ENCODE data around the gene DESI1.
"Not testable (repeated sequence)": the region's sequence is repeated elsewhere in the genome, so short reads cannot be mapped to it uniquely, and the experiment has no call there.

The DESI1 gene

DNA sequence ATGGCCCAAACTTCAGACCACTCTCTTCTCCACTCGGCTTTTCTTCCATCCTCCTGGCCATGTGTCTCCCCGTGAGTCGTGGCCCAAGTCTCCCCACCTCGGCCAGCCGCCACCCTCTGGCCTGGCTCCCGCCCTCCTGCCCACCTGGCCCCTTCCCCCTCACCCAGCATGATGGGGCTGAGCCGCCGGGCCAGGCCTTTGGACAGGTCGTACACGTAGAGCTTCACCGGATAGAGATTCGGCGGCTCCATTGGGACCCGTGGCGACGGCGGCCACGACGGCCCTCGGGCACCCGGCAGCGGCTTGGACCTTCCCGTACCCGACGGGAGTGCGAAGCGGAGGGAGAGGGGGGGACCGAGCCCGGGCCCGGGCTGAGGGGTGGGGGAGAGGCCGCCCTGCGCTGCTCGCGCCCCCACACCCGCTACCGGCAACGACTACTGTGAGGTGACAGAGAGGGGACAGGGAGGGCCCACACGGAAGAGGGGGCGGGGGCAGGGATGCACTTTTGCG, at the start of gene DESI1:
TSS of gene DESI1 (minus strand) at position 455 of the 510 bp plus-strand sequence. CDS start at position 251, 204 bp downstream.
- DNase-seq = peak in 1 of 2 donors; percentile 43
- peaks cover 26 to 35% (median 28%) of the 10 kb centered on the region in 3 donors for H3K36me3 ChIP-seq

GRCh38 chr22:41668971-41669911, 48.4 kb upstream of the DESI1 start:
- DNase-seq = peak in 1 of 2 donors; percentile 55
- Histone ChIP-seq H3K4me3 (no peak overlapping the region), H3K27me3 (no peaks in the 10 kb centered on the region), H3K4me1 (peaks cover 0 to 14% (median 5%) of the 10 kb centered on the region in 4 donors), H3K36me3 (peaks cover 4 to 35% (median 19%) of the 10 kb centered on the region in 3 donors), H3K27ac (no peak overlapping the region), H3K9me3 (no peaks in the 10 kb centered on the region)
- TF ChIP-seq, protein P1, sequence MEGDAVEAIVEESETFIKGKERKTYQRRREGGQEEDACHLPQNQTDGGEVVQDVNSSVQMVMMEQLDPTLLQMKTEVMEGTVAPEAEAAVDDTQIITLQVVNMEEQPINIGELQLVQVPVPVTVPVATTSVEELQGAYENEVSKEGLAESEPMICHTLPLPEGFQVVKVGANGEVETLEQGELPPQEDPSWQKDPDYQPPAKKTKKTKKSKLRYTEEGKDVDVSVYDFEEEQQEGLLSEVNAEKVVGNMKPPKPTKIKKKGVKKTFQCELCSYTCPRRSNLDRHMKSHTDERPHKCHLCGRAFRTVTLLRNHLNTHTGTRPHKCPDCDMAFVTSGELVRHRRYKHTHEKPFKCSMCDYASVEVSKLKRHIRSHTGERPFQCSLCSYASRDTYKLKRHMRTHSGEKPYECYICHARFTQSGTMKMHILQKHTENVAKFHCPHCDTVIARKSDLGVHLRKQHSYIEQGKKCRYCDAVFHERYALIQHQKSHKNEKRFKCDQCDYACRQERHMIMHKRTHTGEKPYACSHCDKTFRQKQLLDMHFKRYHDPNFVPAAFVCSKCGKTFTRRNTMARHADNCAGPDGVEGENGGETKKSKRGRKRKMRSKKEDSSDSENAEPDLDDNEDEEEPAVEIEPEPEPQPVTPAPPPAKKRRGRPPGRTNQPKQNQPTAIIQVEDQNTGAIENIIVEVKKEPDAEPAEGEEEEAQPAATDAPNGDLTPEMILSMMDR (IDR thresholded peaks at IDR 0.05) = no peak
- intact Hi-C loops (cut with DNase I; ENCODE audit: low total_unique reads) = no loop called here

More for the DNA sequence above, at the start of gene DESI1:
- TF ChIP-seq, protein P1 (IDR thresholded peaks at IDR 0.05) = no peak
- Histone ChIP-seq H3K27me3 (no peaks in the 10 kb centered on the region), H3K9me3 (no peaks in the 10 kb centered on the region), H3K4me3 (peak within 1 kb of the TSS; percentile 92 to 96), H3K4me1 (peaks cover 0 to 32% (median 21%) of the 10 kb centered on the region in 4 donors), H3K27ac (peak within 1 kb of the TSS; percentile 97 to 98)
- intact Hi-C loops (cut with DNase I; ENCODE audit: low total_unique reads) = loop anchor here (5.0 kb wide), 1 partner anchor 78 kb away; the partner anchor contains the start of gene POLR3H

DNA sequence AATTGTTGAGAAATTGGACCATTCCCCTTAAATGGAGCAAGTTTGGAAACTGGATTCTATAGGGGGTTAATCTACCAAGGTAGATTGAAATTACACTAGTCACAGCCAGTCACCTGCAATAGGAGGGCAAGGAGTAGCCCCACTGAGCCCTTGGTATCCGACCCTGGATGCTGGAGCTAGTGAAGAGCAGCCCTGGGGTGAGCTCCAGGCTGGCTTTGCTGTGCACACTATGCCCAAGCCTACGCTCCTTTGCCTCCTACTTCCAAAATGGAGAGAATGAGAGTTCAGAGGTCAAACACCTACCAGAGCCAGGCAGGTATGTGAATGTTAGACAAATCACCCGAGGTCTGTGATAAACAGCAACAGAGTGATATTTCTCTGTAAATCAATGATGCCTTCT, 44.1 kb upstream of the DESI1 start:
- H3K9me3 ChIP-seq = no peaks in the 10 kb centered on the region
- no peak overlapping the region for H3K4me3 ChIP-seq
- peaks cover 46 to 57% (median 52%) of the 10 kb centered on the region in 3 donors for H3K36me3 ChIP-seq
- peak in 1 of 2 donors; percentile 27 for DNase-seq
- no peaks in the 10 kb centered on the region for H3K27me3 ChIP-seq
- no peak overlapping the region for H3K27ac ChIP-seq
- intact Hi-C loops (cut with DNase I; ENCODE audit: low total_unique reads) = no loop called here
- TF ChIP-seq, protein P1 (IDR thresholded peaks at IDR 0.05) = no peak
- peaks cover 0 to 14% (median 5%) of the 10 kb centered on the region in 4 donors for H3K4me1 ChIP-seq

DNA sequence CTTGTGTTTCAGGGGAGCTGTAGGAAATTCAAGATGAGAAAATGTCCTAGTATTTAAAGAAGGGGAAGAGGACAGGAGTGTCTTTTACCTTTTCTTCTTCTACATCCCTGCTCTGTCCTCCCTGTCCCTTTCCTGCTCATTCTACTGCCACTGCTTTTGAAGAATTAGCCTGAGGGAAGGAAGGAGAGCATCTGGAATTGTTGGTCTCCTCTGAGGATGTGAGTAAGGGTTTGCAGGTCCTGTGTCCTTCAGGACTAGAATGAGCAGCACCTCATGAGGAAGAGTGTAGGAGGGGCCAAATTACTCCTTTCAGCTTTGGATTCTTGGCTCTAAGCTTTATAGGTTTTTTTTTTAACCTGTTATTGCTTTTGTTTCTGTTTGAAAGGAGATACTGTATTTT, 43.6 kb upstream of the DESI1 start:
- intact Hi-C loops (cut with DNase I; ENCODE audit: low total_unique reads) = no loop called here
- H3K27ac ChIP-seq = no peak overlapping the region
- peaks cover 51 to 62% (median 56%) of the 10 kb centered on the region in 3 donors for H3K36me3 ChIP-seq

DNA sequence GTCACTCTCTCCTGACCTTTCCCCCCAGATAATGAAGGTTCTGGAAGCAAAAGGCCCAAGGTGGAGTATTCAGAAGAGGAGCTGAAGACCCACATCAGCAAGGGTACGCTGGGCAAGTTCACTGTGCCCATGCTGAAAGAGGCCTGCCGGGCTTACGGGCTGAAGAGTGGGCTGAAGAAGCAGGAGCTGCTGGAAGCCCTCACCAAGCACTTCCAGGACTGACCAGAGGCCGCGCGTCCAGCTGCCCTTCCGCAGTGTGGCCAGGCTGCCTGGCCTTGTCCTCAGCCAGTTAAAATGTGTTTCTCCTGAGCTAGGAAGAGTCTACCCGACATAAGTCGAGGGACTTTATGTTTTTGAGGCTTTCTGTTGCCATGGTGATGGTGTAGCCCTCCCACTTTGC, 42.8 kb upstream of the DESI1 start:
- DNase-seq = peak in 1 of 2 donors; percentile 29
- intact Hi-C loops (cut with DNase I; ENCODE audit: low total_unique reads); H3K4me3 ChIP-seq; H3K27ac ChIP-seq; H3K27me3 ChIP-seq; H3K9me3 ChIP-seq: not testable (repeated sequence)
- peaks cover 58 to 71% (median 65%) of the 10 kb centered on the region in 3 donors for H3K36me3 ChIP-seq
- H3K4me1 ChIP-seq = peaks cover 0 to 14% (median 5%) of the 10 kb centered on the region in 4 donors

More for the DNA sequence above, 43.6 kb upstream of the DESI1 start:
- no peak overlapping the region for H3K4me3 ChIP-seq
- no peaks in the 10 kb centered on the region for H3K27me3 ChIP-seq
- TF ChIP-seq, protein P1 (IDR thresholded peaks at IDR 0.05) = no peak
- peaks cover 0 to 14% (median 5%) of the 10 kb centered on the region in 4 donors for H3K4me1 ChIP-seq
- DNase-seq = no peak
- no peaks in the 10 kb centered on the region for H3K9me3 ChIP-seq

DNA sequence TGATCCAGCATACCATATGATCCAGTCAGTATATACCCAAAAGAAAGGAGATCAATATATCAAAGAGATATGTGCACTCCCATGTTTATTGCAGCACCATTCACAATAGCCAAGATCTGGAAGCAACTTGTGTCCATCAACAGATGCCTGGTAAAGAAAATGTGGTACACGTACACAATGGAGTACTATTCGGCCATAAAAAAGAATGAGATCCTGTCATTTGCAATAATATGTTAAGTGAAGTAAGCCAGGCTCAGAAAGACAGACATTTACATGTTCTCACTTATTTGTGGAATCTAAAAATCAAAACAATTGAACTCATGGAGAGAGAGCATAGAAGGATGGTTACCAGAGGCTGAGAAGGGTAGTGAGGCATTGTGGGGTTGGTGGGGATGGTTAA, 40.9 kb upstream of the DESI1 start:
- Histone ChIP-seq H3K9me3 (no peaks in the 10 kb centered on the region), H3K27ac (no peak overlapping the region), H3K4me3 (no peak overlapping the region), H3K4me1 (peaks cover 0 to 5% (median 0%) of the 10 kb centered on the region in 4 donors), H3K36me3 (peaks cover 75 to 89% (median 84%) of the 10 kb centered on the region in 3 donors), H3K27me3 (no peaks in the 10 kb centered on the region)
- TF ChIP-seq, protein P1 (IDR thresholded peaks at IDR 0.05) = no peak
- intact Hi-C loops (cut with DNase I; ENCODE audit: low total_unique reads) = no loop called here
- DNase-seq = no peak
